ENCODE data around the gene MAD2L2. TPM values are rescaled to one million over a fixed set of nuclear protein-coding genes. Genes with fewer than 3 reads are reported as not detected.

Gene MAD2L2
- total RNA-seq, 1 experiment from 2014 or later: 283 TPM

DNA sequence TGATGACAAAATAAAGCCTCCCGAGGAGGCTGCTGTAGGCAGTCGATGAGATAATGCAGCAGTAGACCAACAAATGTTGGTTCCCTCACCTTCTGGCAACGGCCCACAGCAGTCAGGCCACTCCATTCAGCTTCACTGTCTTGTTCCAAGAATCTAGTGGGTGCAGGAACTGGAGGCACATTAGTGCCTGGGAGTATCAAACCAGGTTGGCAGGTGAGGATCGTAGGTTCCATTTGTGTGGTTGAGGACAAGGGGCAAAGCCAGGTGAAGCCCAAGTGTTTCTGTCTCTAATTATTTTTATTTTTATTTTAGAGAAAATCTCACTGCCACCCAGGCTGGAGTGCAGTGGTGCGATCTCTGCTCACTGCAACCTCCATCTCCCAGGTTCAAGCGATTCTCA lies 40.0 kb downstream of the MAD2L2 start:
- Histone ChIP-seq H3K4me1 (ENCODE audit: insufficient read depth, low read length) (no peaks in the 10 kb centered on the region), H3K23ac (ENCODE audit: insufficient read length, low read depth, low read length) (no peak overlapping the region), H4K8ac (replicated peaks; ENCODE audit: insufficient read length, low read depth, low read length) (no peak overlapping the region), H4K5ac (ENCODE audit: insufficient read length, low read depth, low read length) (no peak overlapping the region), H2AK5ac (ENCODE audit: insufficient read length, low read length) (no peak overlapping the region), H2BK5ac (ENCODE audit: insufficient read length, low read length) (no peak overlapping the region), H3K4ac (ENCODE audit: low read depth, low read length) (no peak overlapping the region), H2BK120ac (ENCODE audit: low read depth, low read length, poor library complexity, severe bottlenecking) (no peak overlapping the region), H3K9me3 (ENCODE audit: control insufficient read depth, low read depth, low read length) (no peaks in the 10 kb centered on the region), H3K14ac (ENCODE audit: insufficient read depth, low read length) (no peak overlapping the region), H4K91ac (ENCODE audit: insufficient read length, low read depth, low read length) (no peak overlapping the region), H2BK15ac (ENCODE audit: low read depth, low read length) (no peak overlapping the region), H2AFZ (ENCODE audit: low read length) (no peak overlapping the region), H4K20me1 (ENCODE audit: control insufficient read depth, insufficient read depth, insufficient read length) (no peaks in the 10 kb centered on the region), H3K23me2 (ENCODE audit: insufficient read length, low read depth, low read length, poor library complexity, severe bottlenecking) (no peaks in the 10 kb centered on the region), H3K79me1 (ENCODE audit: insufficient read depth, low read depth, low read length, poor library complexity, severe bottlenecking) (no peaks in the 10 kb centered on the region), H3K4me2 (ENCODE audit: insufficient read depth, insufficient read length, low read length) (no peak overlapping the region), H3K27ac (ENCODE audit: insufficient read length, low read depth, low read length) (no peak overlapping the region), H3K56ac (ENCODE audit: insufficient read length, low read depth, low read length) (no peak overlapping the region), H3K79me2 (ENCODE audit: insufficient read depth, low read length) (no peaks in the 10 kb centered on the region), H3K27me3 (ENCODE audit: insufficient read depth, low read length) (no peaks in the 10 kb centered on the region), H2BK20ac (ENCODE audit: low read depth, low read length, poor library complexity, severe bottlenecking) (no peak overlapping the region), H3T11ph (ENCODE audit: low read length) (no peak overlapping the region), H3K9ac (ENCODE audit: extremely low read depth, insufficient read length, low read length) (no peak overlapping the region), H3K18ac (ENCODE audit: insufficient read length, low read depth, low read length) (no peak overlapping the region), H2BK12ac (ENCODE audit: insufficient read length, low read depth, low read length) (no peak overlapping the region)
- Mint-ChIP-seq H3K27me3 (ENCODE audit: low read depth) (peaks cover 5% of the 10 kb centered on the region), H3K9me3 (0 out of 5 replicates have a peak, but pooled peaks cover 0 to under 1% of the 10 kb centered on the region in 2 experiments), H3K4me1 (no peaks in the 10 kb centered on the region), H3K36me3 (ENCODE audit: insufficient read depth in 1 of 3, low read depth in 3 of 3) (no peaks in the 10 kb centered on the region), H3K27ac (no peak overlapping the region), H3K4me3 (no peak overlapping the region)
- no peak for DNase-seq
- no CpG with 5 or more reads among the region's 6 CpGs for WGBS (ENCODE audit: extremely low coverage, insufficient read length, low lambda C conversion rate)
- TF ChIP-seq, protein P1, sequence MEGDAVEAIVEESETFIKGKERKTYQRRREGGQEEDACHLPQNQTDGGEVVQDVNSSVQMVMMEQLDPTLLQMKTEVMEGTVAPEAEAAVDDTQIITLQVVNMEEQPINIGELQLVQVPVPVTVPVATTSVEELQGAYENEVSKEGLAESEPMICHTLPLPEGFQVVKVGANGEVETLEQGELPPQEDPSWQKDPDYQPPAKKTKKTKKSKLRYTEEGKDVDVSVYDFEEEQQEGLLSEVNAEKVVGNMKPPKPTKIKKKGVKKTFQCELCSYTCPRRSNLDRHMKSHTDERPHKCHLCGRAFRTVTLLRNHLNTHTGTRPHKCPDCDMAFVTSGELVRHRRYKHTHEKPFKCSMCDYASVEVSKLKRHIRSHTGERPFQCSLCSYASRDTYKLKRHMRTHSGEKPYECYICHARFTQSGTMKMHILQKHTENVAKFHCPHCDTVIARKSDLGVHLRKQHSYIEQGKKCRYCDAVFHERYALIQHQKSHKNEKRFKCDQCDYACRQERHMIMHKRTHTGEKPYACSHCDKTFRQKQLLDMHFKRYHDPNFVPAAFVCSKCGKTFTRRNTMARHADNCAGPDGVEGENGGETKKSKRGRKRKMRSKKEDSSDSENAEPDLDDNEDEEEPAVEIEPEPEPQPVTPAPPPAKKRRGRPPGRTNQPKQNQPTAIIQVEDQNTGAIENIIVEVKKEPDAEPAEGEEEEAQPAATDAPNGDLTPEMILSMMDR (conservative IDR thresholded peaks at IDR 0.05): no peak

All from H9 (cell line).